LoVo (cell line): ENCODE data around the gene ZNF699.
"Not testable (repeated sequence)": the region's sequence is repeated elsewhere in the genome, so short reads cannot be mapped to it uniquely, and the experiment has no call there.

Experiments
- DNase-seq: peaks from one replicate; pipeline ENCODE4 v3.0.0-alpha.2; 2016; ENCODE audit warnings: low spot score

ZNF699 gene

DNA sequence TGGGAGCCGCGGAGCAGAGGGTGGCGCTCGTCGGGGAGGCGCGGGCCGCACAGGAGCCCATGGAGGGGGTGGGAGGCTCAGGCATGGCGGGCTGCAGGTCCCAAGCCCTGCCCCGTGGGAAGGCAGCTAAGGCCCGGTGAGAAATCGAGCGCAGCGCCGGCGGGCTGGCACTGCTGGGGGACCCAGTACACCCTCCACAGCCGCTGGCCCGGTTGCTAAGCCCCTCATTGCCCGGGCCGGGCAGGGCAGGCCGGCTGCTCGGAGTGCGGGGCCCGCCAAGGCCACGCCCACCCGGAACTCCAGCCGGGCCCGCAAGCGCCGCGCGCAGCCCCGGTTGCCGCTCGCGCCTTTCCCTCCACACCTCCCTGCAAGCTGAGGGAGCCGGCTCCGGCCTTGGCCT is 26.2 kb downstream of the ZNF699 start:
- DNase-seq = not testable (repeated sequence)

DNA sequence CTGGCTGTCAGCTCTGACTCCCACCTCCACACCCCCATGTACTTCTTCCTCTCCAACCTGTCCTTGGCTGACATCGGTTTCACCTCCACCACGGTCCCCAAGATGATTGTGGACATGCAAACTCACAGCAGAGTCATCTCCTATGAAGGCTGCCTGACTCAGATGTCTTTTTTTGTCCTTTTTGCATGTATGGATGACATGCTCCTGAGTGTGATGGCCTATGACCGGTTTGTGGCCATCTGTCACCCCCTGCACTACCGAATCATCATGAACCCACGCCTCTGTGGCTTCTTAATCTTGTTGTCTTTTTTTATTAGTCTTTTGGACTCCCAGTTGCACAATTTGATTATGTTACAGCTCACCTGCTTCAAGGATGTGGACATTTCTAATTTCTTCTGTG is 58.4 kb downstream of the ZNF699 start:
- DNase-seq = no peak

DNA sequence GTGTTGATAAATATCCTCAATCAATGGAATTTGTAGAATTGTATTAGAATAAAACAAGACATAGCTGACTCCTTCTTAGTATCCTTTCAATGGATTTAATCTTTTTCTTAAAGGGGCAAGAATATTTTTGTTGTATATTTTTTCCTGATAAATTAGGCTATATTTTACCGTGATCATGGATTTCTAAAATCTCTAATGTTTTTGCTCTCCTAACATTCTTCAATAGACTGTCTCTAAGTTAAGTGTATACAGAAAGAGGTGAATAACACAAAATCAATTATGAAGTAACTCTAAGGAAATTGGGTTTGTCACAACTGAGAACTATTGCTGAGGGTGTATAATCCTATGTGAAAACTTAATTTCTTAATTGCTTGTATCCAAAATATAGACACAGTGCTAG is 59.0 kb downstream of the ZNF699 start, which contains the start of gene OR7E24:
Gene OR7E24, plus strand, starts transcription at position 301 of the 400 bp plus-strand sequence. CDS start 114 bp downstream, outside the sequence.
- no peak for DNase-seq
